ENCODE results near the gene SKAP2. TPM values are rescaled to one million over a fixed set of nuclear protein-coding genes. Genes with fewer than 3 reads are reported as not detected.

SKAP2 gene
- total RNA-seq, 4 donors from 2014 or later: 54.3 to 83.1 (median 76.1) TPM

DNA sequence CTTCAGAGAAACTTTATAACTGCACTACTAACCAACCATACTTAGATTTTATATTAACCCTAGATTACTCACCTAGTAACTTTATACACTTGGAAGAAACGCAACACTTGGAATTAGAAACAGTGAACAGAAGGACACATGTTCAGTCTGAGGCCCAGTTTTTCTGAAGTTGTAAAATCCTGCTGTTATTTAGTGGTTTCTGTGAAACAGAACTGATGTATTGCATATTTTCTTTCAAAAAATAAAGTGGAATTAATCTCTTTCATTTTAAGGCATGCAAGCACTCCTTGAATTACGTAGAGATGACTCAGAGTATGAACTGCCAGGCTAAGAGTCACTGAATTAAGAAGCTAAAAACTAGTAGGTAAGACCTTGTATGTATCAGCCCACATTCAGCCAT lies 215.8 kb downstream of the SKAP2 start:
- no peak for TF ChIP-seq POLR2AphosphoS5 (IDR thresholded peaks at IDR 0.05)
- no peak for TF ChIP-seq EP300 (IDR thresholded peaks at IDR 0.05)
- 60 to 70% methylated on average over 2 of the region's 2 CpGs for WGBS, 2 donors (ENCODE audit: low coverage in 1 of 2)
- ATAC-seq: no peak
- Histone ChIP-seq H3K4me1 (no peaks in the 10 kb centered on the region), H3K9me3 (no peaks in the 10 kb centered on the region), H3K4me3 (no peak overlapping the region), H3K27ac (no peak overlapping the region), H3K36me3 (no peaks in the 10 kb centered on the region), H3K27me3 (no peaks in the 10 kb centered on the region)

DNA sequence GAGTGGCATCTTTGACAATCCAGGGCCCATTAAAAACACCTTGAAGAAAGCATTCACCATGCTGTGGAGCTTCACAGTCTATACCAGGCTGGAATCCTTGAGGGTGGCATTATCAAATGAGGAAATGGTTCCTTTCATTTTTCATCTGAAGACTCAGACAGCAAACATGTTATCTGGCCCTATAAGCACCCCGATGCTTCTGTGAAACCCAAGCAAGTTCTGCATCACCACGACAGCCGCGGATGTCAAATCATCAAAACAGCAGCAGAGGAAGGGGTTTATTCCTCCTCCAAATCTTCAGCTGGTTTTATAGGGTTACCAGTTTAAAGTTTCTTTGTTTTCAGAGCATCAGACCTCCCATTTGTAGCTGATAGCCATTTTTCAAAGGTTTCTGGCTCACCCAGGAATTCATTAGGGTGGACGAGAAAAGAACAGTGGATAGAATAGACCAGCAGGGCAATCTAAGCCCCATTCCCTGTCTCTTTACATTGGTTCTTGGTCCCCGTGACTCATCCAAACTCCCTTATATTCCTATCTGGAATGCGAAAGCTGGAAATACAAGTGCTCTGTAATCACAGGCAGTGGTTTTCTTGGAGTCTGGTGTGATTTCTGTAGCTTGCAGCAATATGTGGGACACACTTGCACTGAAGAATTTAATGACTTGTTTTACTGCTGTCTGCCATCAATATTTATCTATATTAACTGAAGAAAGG lies 217.9 kb downstream of the SKAP2 start:
- H3K9me3 ChIP-seq: no peaks in the 10 kb centered on the region

DNA sequence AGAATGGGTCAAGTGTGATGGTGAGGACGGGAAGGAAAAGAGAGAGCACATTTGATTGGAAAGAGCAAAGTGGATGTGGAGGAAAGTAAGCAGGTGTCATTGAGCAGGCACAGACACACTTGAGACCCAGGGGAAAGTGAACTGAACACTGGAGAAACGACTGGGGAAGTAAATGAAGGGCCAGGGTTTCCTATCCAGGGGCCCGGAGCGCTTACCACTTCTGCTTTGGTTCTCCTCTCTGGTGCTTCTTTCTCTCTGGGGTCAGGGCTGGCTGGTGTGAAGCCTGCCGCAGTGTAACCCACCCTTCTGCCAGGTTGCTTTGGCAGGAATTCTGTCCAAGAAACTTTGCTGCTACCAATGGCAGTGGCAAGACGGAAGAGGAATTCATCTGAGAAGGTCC lies 219.3 kb downstream of the SKAP2 start:
- ATAC-seq: no peak
- no peak for TF ChIP-seq POLR2A (IDR thresholded peaks at IDR 0.05)
- no peak for TF ChIP-seq EP300 (IDR thresholded peaks at IDR 0.05)
- TF ChIP-seq POLR2AphosphoS5 (IDR thresholded peaks at IDR 0.05): no peak
- TF ChIP-seq, protein P1, sequence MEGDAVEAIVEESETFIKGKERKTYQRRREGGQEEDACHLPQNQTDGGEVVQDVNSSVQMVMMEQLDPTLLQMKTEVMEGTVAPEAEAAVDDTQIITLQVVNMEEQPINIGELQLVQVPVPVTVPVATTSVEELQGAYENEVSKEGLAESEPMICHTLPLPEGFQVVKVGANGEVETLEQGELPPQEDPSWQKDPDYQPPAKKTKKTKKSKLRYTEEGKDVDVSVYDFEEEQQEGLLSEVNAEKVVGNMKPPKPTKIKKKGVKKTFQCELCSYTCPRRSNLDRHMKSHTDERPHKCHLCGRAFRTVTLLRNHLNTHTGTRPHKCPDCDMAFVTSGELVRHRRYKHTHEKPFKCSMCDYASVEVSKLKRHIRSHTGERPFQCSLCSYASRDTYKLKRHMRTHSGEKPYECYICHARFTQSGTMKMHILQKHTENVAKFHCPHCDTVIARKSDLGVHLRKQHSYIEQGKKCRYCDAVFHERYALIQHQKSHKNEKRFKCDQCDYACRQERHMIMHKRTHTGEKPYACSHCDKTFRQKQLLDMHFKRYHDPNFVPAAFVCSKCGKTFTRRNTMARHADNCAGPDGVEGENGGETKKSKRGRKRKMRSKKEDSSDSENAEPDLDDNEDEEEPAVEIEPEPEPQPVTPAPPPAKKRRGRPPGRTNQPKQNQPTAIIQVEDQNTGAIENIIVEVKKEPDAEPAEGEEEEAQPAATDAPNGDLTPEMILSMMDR (IDR thresholded peaks at IDR 0.05): no peak
- WGBS, 2 donors (ENCODE audit: low coverage in 1 of 2): 80 to 91% methylated on average over 4 to 6 of the region's 6 CpGs
- Histone ChIP-seq H3K27me3 (no peaks in the 10 kb centered on the region), H3K4me1 (no peaks in the 10 kb centered on the region), H3K36me3 (no peaks in the 10 kb centered on the region), H3K4me3 (no peak overlapping the region), H3K9me3 (no peaks in the 10 kb centered on the region), H3K27ac (no peak overlapping the region)

More for the DNA sequence above, 217.9 kb downstream of the SKAP2 start:
- no peaks in the 10 kb centered on the region for H3K27me3 ChIP-seq
- ATAC-seq: no peak
- no peak overlapping the region for H3K4me3 ChIP-seq
- H3K36me3 ChIP-seq: no peaks in the 10 kb centered on the region
- TF ChIP-seq, protein P1 (IDR thresholded peaks at IDR 0.05): no peak
- no peak for TF ChIP-seq EP300 (IDR thresholded peaks at IDR 0.05)
- TF ChIP-seq POLR2AphosphoS5 (IDR thresholded peaks at IDR 0.05): no peak
- no peak for TF ChIP-seq POLR2A (IDR thresholded peaks at IDR 0.05)
- 82 to 93% methylated on average over 7 of the region's 7 CpGs for WGBS, 2 donors (ENCODE audit: low coverage in 1 of 2)
- no peak overlapping the region for H3K27ac ChIP-seq
- no peaks in the 10 kb centered on the region for H3K4me1 ChIP-seq

DNA sequence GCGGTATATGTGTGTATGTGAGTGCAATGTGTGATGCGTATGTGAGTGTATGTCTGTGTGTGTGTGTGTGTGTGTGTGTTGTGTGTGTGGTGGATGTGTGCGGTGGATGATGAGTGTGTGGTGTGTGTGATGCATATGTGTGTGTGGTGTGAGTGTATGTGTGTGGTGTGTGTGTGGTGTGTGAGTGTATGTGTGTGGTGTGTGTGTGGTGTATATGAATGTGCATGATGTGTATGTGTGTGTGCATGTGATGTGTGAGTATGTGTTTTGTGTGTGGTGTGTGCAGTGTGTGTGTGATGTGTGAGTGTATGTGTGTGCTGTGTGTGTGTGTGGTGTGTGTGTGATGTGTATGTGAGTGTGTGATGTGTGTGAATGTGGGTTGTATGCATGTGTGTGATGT lies 222.0 kb downstream of the SKAP2 start:
- no peaks in the 10 kb centered on the region for H3K9me3 ChIP-seq
- H3K4me3 ChIP-seq: no peak overlapping the region
- H3K27me3 ChIP-seq: no peaks in the 10 kb centered on the region
- no peak overlapping the region for H3K27ac ChIP-seq
- H3K4me1 ChIP-seq: no peaks in the 10 kb centered on the region
- ATAC-seq: no peak
- 97 to 100% methylated on average over 2 to 3 of the region's 3 CpGs for WGBS, 2 donors (ENCODE audit: low coverage in 1 of 2)
- H3K36me3 ChIP-seq: no peaks in the 10 kb centered on the region
- TF ChIP-seq POLR2AphosphoS5 (IDR thresholded peaks at IDR 0.05) (no peak), POLR2A (IDR thresholded peaks at IDR 0.05) (no peak), EP300 (IDR thresholded peaks at IDR 0.05) (no peak)
- TF ChIP-seq, protein P1 (IDR thresholded peaks at IDR 0.05): no peak

DNA sequence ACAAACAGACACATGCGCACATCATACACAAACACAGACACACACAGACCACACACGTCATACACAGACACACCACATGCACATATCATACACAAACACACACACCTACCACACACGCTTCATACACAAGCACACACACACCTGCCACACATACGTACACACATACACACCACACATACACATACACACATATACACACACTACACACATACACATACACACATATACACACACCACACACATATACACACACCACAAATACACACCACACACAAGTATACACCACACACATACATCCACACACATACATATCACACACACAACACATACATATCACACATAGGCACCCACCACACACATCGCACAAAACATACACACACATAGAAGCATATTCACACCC lies 224.7 kb downstream of the SKAP2 start:
- no peaks in the 10 kb centered on the region for H3K36me3 ChIP-seq
- H3K4me3 ChIP-seq: no peak overlapping the region
- H3K9me3 ChIP-seq: no peaks in the 10 kb centered on the region
- H3K27ac ChIP-seq: no peak overlapping the region
- no peaks in the 10 kb centered on the region for H3K4me1 ChIP-seq
- no peak for TF ChIP-seq EP300 (IDR thresholded peaks at IDR 0.05)
- no peak for TF ChIP-seq POLR2A (IDR thresholded peaks at IDR 0.05)
- H3K27me3 ChIP-seq: no peaks in the 10 kb centered on the region
- 94 to 100% methylated on average over 3 to 5 of the region's 5 CpGs for WGBS, 2 donors (ENCODE audit: low coverage in 1 of 2)
- ATAC-seq: no peak

DNA sequence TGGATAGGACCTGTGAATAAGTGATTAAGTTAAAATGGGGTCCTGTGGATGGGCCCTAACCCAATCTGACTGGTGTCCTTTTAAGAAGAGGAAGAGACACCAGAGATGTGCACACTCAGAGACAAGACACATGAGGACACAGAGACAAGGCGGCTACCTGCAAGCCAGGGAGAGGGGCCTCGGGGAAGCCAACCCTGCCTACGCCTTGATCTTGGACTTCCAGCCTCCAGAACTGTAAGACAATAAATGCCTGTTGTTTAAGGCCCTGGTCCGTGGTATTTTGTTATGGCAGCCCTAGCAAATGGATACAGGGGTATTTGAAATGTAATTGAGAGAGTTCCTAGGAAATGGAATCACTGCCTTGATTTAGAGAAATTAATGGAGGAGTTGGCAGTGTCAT lies 225.3 kb downstream of the SKAP2 start:
- H3K4me1 ChIP-seq: no peaks in the 10 kb centered on the region
- no peak overlapping the region for H3K27ac ChIP-seq
- no peak for ATAC-seq
- H3K27me3 ChIP-seq: no peaks in the 10 kb centered on the region
- H3K4me3 ChIP-seq: no peak overlapping the region
- no peaks in the 10 kb centered on the region for H3K9me3 ChIP-seq
- WGBS, 2 donors (ENCODE audit: low coverage in 1 of 2): no CpG with 5 or more reads among the region's 4 CpGs
- TF ChIP-seq POLR2AphosphoS5 (IDR thresholded peaks at IDR 0.05) (no peak), EP300 (IDR thresholded peaks at IDR 0.05) (no peak), POLR2A (IDR thresholded peaks at IDR 0.05) (no peak)
- TF ChIP-seq, protein P1 (IDR thresholded peaks at IDR 0.05): no peak
- no peaks in the 10 kb centered on the region for H3K36me3 ChIP-seq
